ENCODE results near the gene DCP1B.

Gene DCP1B

GRCh38 chr12:1924996-1925683 lies 79.1 kb downstream of the DCP1B start:
- Histone ChIP-seq H3K27me3 (ENCODE audit: insufficient read depth, low read length) (no peaks in the 10 kb centered on the region), H3K9me3 (ENCODE audit: insufficient read depth, low read depth, low read length) (no peaks in the 10 kb centered on the region), H3K36me3 (ENCODE audit: insufficient read depth, low read length) (no peaks in the 10 kb centered on the region), H3K4me3 (ENCODE audit: low read length) (no peak overlapping the region), H3K4me1 (ENCODE audit: insufficient read depth, low read length) (no peaks in the 10 kb centered on the region), H3K9ac (ENCODE audit: low read depth, low read length) (no peak overlapping the region), H3K27ac (ENCODE audit: low read depth, low read length) (no peak overlapping the region)
- 89% methylated on average over 7 of the region's 7 CpGs for WGBS

GRCh38 chr12:1922985-1923384 lies 81.3 kb downstream of the DCP1B start:
- H3K27me3 ChIP-seq (ENCODE audit: insufficient read depth, low read length): no peaks in the 10 kb centered on the region
- no peak overlapping the region for H3K9ac ChIP-seq (ENCODE audit: low read depth, low read length)
- WGBS: 93% methylated on average over 12 of the region's 12 CpGs
- H3K9me3 ChIP-seq (ENCODE audit: insufficient read depth, low read depth, low read length): no peaks in the 10 kb centered on the region
- peaks cover 10% of the 10 kb centered on the region for H3K4me1 ChIP-seq (ENCODE audit: insufficient read depth, low read length)
- H3K36me3 ChIP-seq (ENCODE audit: insufficient read depth, low read length): no peaks in the 10 kb centered on the region
- no peak overlapping the region for H3K4me3 ChIP-seq (ENCODE audit: low read length)
- H3K27ac ChIP-seq (ENCODE audit: low read depth, low read length): no peak overlapping the region

GRCh38 chr12:1922075-1922709 lies 82.1 kb downstream of the DCP1B start:
- Histone ChIP-seq H3K27me3 (ENCODE audit: insufficient read depth, low read length) (no peaks in the 10 kb centered on the region), H3K27ac (ENCODE audit: low read depth, low read length) (no peak overlapping the region), H3K4me3 (ENCODE audit: low read length) (no peak overlapping the region), H3K9me3 (ENCODE audit: insufficient read depth, low read depth, low read length) (no peaks in the 10 kb centered on the region), H3K4me1 (ENCODE audit: insufficient read depth, low read length) (peaks cover 10% of the 10 kb centered on the region), H3K9ac (ENCODE audit: low read depth, low read length) (no peak overlapping the region), H3K36me3 (ENCODE audit: insufficient read depth, low read length) (no peaks in the 10 kb centered on the region)
- WGBS: 92% methylated on average over 40 of the region's 40 CpGs

DNA sequence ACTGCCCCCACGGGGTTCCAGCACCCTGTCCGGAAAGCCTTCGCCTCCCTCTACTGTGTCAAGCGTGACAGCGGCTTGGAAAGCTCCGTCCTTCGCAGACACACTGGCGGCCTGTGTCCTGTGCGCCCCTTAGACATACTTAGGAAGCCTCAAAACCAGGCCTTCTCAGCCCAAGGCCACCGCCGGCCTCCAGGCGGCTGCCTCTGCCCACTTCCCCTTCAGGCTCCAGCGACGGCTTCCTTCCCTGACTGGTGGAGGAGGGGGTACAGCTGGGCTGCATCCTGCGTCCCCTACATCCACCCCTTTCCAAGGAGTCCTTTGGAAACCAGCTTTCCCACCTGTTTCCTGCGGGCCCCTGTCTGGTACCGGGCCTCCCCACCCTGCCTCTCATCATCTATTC lies 83.3 kb downstream of the DCP1B start:
- Histone ChIP-seq H3K36me3 (ENCODE audit: insufficient read depth, low read length) (no peaks in the 10 kb centered on the region), H3K27ac (ENCODE audit: low read depth, low read length) (no peak overlapping the region), H3K9ac (ENCODE audit: low read depth, low read length) (no peak overlapping the region), H3K4me3 (ENCODE audit: low read length) (no peak overlapping the region), H3K9me3 (ENCODE audit: insufficient read depth, low read depth, low read length) (no peaks in the 10 kb centered on the region), H3K4me1 (ENCODE audit: insufficient read depth, low read length) (peaks cover 10% of the 10 kb centered on the region), H3K27me3 (ENCODE audit: insufficient read depth, low read length) (no peaks in the 10 kb centered on the region)
- WGBS: 87% methylated on average over 17 of the region's 17 CpGs

- 96% methylated on average over 13 of the region's 13 CpGs for WGBS
- Histone ChIP-seq H3K27ac (ENCODE audit: low read depth, low read length) (no peak overlapping the region), H3K36me3 (ENCODE audit: insufficient read depth, low read length) (no peaks in the 10 kb centered on the region), H3K27me3 (ENCODE audit: insufficient read depth, low read length) (no peaks in the 10 kb centered on the region), H3K9ac (ENCODE audit: low read depth, low read length) (no peak overlapping the region), H3K4me3 (ENCODE audit: low read length) (no peak overlapping the region), H3K9me3 (ENCODE audit: insufficient read depth, low read depth, low read length) (no peaks in the 10 kb centered on the region), H3K4me1 (ENCODE audit: insufficient read depth, low read length) (peaks cover 10% of the 10 kb centered on the region)
These were observed 83.8 kb downstream of the DCP1B start for GRCh38 chr12:1920436-1920835.

GRCh38 chr12:1919763-1920162 lies 84.5 kb downstream of the DCP1B start:
- Histone ChIP-seq H3K27ac (ENCODE audit: low read depth, low read length) (no peak overlapping the region), H3K9ac (ENCODE audit: low read depth, low read length) (no peak overlapping the region), H3K27me3 (ENCODE audit: insufficient read depth, low read length) (no peaks in the 10 kb centered on the region), H3K36me3 (ENCODE audit: insufficient read depth, low read length) (no peaks in the 10 kb centered on the region), H3K9me3 (ENCODE audit: insufficient read depth, low read depth, low read length) (no peaks in the 10 kb centered on the region), H3K4me3 (ENCODE audit: low read length) (no peak overlapping the region), H3K4me1 (ENCODE audit: insufficient read depth, low read length) (peaks cover 10% of the 10 kb centered on the region)
- WGBS: 95% methylated on average over 3 of the region's 3 CpGs

DNA sequence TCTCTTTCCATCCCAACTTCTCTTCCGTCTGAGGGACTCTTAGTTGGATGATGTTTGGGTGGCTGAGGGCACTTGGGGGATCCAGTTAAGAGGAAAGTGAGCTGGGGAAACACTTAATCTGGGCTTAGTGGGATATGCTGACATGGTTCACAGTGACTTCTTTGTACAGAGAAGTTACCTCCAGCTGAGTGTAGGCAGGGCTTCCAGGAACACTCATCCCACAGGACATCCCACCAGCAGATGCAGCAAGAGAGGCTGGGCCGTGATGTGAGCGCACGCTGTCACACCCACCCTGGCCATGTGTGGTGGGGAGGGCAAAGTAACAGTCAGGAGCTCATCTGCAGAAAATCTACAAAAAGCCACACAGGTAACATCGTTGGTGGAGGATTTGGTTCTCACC lies 85.0 kb downstream of the DCP1B start:
- Histone ChIP-seq H3K4me1 (ENCODE audit: insufficient read depth, low read length) (peaks cover 10% of the 10 kb centered on the region), H3K27ac (ENCODE audit: low read depth, low read length) (no peak overlapping the region), H3K36me3 (ENCODE audit: insufficient read depth, low read length) (no peaks in the 10 kb centered on the region), H3K9ac (ENCODE audit: low read depth, low read length) (no peak overlapping the region), H3K27me3 (ENCODE audit: insufficient read depth, low read length) (no peaks in the 10 kb centered on the region), H3K4me3 (ENCODE audit: low read length) (no peak overlapping the region), H3K9me3 (ENCODE audit: insufficient read depth, low read depth, low read length) (no peaks in the 10 kb centered on the region)
- WGBS: 95% methylated on average over 5 of the region's 5 CpGs

DNA sequence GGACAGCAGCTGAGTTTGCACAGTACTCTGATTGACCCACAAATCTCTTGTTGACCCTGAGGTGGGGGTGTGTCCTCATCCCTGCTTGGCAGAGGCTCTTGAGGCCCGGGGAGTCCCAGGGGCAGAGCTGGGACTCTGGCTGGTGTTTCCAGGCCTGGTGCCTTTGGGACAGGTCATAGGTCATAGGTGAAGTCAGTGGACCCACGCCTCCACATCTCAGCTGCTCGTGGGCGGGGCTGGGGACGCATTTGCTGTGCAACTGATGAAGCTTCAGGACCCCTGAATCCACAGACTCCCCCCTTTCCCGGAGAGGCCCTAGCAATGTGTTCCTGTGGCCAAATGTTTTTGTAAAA lies 85.4 kb downstream of the DCP1B start:
- Histone ChIP-seq H3K9me3 (ENCODE audit: insufficient read depth, low read depth, low read length) (no peaks in the 10 kb centered on the region), H3K36me3 (ENCODE audit: insufficient read depth, low read length) (no peaks in the 10 kb centered on the region), H3K4me3 (ENCODE audit: low read length) (no peak overlapping the region), H3K27ac (ENCODE audit: low read depth, low read length) (no peak overlapping the region), H3K4me1 (ENCODE audit: insufficient read depth, low read length) (peaks cover 10% of the 10 kb centered on the region), H3K9ac (ENCODE audit: low read depth, low read length) (no peak overlapping the region), H3K27me3 (ENCODE audit: insufficient read depth, low read length) (no peaks in the 10 kb centered on the region)
- 92% methylated on average over 5 of the region's 6 CpGs for WGBS

DNA sequence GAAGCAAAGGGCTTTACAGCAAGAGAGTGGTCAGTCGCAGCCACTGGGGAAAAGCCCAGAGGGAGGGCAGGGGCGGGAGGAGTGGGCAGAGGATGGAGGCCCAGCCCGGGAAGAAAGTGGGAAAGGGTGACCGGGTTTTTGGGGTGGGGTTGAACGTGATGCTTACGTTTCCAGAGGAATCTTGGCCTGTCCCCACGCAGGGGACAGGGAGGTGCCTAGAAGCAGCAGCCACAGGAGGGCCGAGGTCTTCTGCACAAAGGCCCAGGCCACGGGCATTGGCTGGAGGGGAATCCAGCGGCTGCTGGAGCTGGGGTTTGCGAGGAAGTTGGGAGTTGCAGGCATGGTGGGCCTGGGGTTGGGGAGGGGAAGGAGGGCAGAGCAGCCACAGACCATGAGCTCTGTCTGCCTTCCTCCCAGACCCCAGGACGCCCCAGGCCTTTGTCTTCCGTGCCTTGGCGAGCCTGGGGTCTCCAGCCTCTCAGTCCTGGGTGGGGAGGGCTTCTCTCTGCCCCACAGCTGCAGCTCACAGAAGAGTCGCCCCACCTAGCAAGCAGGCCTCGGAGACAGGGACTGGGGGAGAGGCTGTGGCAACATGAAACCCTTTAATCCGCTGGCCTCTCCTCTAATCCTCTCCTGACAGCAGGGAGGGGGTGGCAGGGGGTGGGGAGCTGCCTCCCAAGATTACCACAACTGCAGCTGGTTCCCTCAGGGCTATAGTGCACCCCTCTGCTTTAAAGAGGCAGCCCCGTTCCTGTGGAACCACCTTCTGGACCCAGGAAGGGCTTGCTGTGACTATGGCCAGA lies 86.0 kb downstream of the DCP1B start, which contains the start of gene CACNA2D4:
CACNA2D4 (minus strand) TSS at position 572 of the 803 bp plus-strand sequence; CDS start at position 393, 179 bp downstream.
- Histone ChIP-seq H3K4me3 (ENCODE audit: low read length) (no peak within 1 kb of the TSS), H3K27me3 (ENCODE audit: insufficient read depth, low read length) (no peaks in the 10 kb centered on the region), H3K36me3 (ENCODE audit: insufficient read depth, low read length) (no peaks in the 10 kb centered on the region), H3K4me1 (ENCODE audit: insufficient read depth, low read length) (peaks cover 10% of the 10 kb centered on the region), H3K27ac (ENCODE audit: low read depth, low read length) (no peak within 1 kb of the TSS), H3K9ac (ENCODE audit: low read depth, low read length) (no peak within 1 kb of the TSS), H3K9me3 (ENCODE audit: insufficient read depth, low read depth, low read length) (no peaks in the 10 kb centered on the region)
- 69% methylated on average over 18 of the region's 18 CpGs for WGBS

- Histone ChIP-seq H3K36me3 (ENCODE audit: insufficient read depth, low read length) (no peaks in the 10 kb centered on the region), H3K9ac (ENCODE audit: low read depth, low read length) (no peak overlapping the region), H3K27me3 (ENCODE audit: insufficient read depth, low read length) (no peaks in the 10 kb centered on the region), H3K4me3 (ENCODE audit: low read length) (no peak overlapping the region), H3K4me1 (ENCODE audit: insufficient read depth, low read length) (peaks cover 10% of the 10 kb centered on the region), H3K9me3 (ENCODE audit: insufficient read depth, low read depth, low read length) (no peaks in the 10 kb centered on the region), H3K27ac (ENCODE audit: low read depth, low read length) (no peak overlapping the region)
- WGBS: 92% methylated on average over 22 of the region's 22 CpGs
These were observed 86.8 kb downstream of the DCP1B start for GRCh38 chr12:1917172-1918070.
